Spleen (tissue), 7 donors: ENCODE measurements around the gene PLCH2.

Experiments
- CTCF ChIP-seq, 11 experiments: fragments of 200-600 bp in 7 of 11; fragments of 450-650 bp in 4 of 11; sonication (generic) in 4 of 11; IDR thresholded peaks in 8 of 11; conservative IDR thresholded peaks in 3 of 11; 1 replicate in 7 of 11; 2 replicates in 4 of 11; pipeline versions ENCODE4 v1.4.0 to v1.8.0; 2016 to 2021; ENCODE audit warnings: antibody characterized with exemption in 11 of 11, inconsistent platforms in 4 of 11, mild to moderate bottlenecking in 1 of 11
- POLR2A ChIP-seq, 3 donors: fragments of 450-650 bp; IDR thresholded peaks; one replicate each; pipeline ENCODE4 v1.5.1; 2017; ENCODE audit warnings: antibody characterized with exemption in 3 of 3, mild to moderate bottlenecking in 1 of 3
- donor health status: DM: no; HTN: no; CAD: no; lungs with moderate emphysema.
- donor health status: DM: no; HTN: no; CAD: no.
- donor health status: DM: no; HTN: no; CAD: no.

GRCh38 chr1:2493218-2493617 is 17.1 kb downstream of the PLCH2 start:
- TF ChIP-seq CTCF (IDR thresholded peaks at IDR 0.05 in 8 of 11, conservative IDR thresholded peaks at IDR 0.05 in 3 of 11) (no peak), POLR2A (IDR thresholded peaks at IDR 0.05) (no peak)
